ENCODE measurements around the gene TMEM130.

TMEM130 gene

DNA sequence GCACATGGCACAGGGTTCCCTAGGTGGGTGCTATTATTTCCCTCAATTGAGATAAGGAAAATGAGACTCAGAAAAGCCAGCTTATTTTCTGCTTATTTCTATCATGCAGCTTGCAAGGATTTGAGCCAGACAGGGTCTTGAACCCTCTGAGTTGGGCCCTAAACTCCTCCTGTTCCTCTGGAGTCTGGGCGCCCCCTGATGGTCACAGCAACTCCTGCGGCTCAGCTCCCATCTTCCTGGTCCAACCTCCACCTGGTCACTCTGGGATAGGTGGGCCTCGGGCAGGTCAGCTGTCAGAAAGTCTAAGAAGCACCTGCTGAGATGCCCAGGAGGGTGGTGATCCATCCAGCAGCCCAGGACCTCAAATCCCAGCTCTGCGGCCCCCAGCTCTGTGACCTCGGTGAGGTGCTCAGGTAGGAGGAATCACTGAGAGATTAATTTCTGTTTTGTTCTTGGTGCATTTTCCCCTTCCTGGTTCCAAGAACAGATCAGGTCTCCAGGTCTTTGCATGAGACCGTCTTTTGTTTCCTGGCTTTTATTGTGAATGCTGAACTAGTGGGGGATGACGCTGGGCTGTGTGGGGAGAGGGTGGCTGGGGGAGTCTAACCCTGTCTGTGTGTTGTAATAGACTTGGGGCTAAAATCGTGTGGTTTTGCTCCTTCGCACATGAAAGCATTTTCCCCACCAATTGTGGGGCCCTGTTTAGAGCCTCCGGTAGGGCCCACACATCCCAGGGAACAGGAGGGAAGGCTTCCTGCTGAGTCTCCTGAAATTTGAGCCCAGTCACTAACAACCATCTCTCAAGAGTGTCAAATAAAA, 32.8 kb downstream of the TMEM130 start:
- ATAC-seq (ENCODE audit: insufficient read depth, low read depth) (no peak), DNase-seq (peak; percentile 27)
- H4K20me1 ChIP-seq (ENCODE audit: insufficient read depth, low read length), result no peaks in the 10 kb centered on the region
- H3K79me2 ChIP-seq (ENCODE audit: insufficient read depth, low read length), result no peaks in the 10 kb centered on the region
- no peak overlapping the region for H3K4me2 ChIP-seq (ENCODE audit: insufficient read depth, low read length)
- H3K36me3 ChIP-seq (ENCODE audit: insufficient read depth, low read length), result no peaks in the 10 kb centered on the region
- H2AFZ ChIP-seq (ENCODE audit: low read depth, low read length), result no peak overlapping the region
- no peak overlapping the region for H3K27ac ChIP-seq (ENCODE audit: low read length)
- no peak overlapping the region for H3K4me3 ChIP-seq (ENCODE audit: low read depth in 1 of 2, low read length in 2 of 2)
- no peak overlapping the region for H3K9ac ChIP-seq (ENCODE audit: low read depth, low read length)
- H3K9me3 ChIP-seq (ENCODE audit: insufficient read depth, low read length, severe bottlenecking), result no peaks in the 10 kb centered on the region
- TF ChIP-seq, protein P1, sequence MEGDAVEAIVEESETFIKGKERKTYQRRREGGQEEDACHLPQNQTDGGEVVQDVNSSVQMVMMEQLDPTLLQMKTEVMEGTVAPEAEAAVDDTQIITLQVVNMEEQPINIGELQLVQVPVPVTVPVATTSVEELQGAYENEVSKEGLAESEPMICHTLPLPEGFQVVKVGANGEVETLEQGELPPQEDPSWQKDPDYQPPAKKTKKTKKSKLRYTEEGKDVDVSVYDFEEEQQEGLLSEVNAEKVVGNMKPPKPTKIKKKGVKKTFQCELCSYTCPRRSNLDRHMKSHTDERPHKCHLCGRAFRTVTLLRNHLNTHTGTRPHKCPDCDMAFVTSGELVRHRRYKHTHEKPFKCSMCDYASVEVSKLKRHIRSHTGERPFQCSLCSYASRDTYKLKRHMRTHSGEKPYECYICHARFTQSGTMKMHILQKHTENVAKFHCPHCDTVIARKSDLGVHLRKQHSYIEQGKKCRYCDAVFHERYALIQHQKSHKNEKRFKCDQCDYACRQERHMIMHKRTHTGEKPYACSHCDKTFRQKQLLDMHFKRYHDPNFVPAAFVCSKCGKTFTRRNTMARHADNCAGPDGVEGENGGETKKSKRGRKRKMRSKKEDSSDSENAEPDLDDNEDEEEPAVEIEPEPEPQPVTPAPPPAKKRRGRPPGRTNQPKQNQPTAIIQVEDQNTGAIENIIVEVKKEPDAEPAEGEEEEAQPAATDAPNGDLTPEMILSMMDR (IDR thresholded peaks at IDR 0.05; ENCODE audit: borderline replicate concordance, extremely low read depth, low read length, poor library complexity, severe bottlenecking), result peak; percentile 72
- no peak for TF ChIP-seq EZH2 (IDR thresholded peaks at IDR 0.05; ENCODE audit: borderline replicate concordance, low read depth, low read length, severe bottlenecking)
- H3K27me3 ChIP-seq (ENCODE audit: insufficient read depth, low read length, poor library complexity), result no peaks in the 10 kb centered on the region
- H3K4me1 ChIP-seq (ENCODE audit: insufficient read depth, low read length), result no peaks in the 10 kb centered on the region

DNA sequence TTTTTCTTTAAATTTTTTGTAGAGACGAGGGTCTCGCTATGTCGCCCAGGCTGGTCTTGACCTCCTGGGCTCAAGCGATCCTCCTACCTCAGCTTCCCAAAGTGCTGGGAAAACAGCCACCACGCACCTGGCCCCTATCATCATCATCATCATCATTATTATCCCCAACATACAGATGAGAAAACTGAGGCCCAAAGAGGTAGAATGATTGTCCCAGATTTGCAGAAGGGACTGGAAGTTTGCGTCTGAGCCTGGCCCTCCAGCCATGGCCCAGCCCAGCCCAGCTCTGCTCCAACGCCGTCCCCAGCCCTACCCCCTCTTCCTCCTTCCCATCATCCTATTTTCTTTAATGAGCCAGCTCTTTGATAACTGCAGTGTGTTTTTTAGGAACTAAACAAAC, 34.9 kb downstream of the TMEM130 start:
- Histone ChIP-seq H3K79me2 (ENCODE audit: insufficient read depth, low read length) (no peaks in the 10 kb centered on the region), H3K36me3 (ENCODE audit: insufficient read depth, low read length) (no peaks in the 10 kb centered on the region), H3K9me3 (ENCODE audit: insufficient read depth, low read length, severe bottlenecking) (no peaks in the 10 kb centered on the region), H3K4me1 (ENCODE audit: insufficient read depth, low read length) (no peaks in the 10 kb centered on the region), H3K27me3 (ENCODE audit: insufficient read depth, low read length, poor library complexity) (no peaks in the 10 kb centered on the region), H2AFZ (ENCODE audit: low read depth, low read length) (no peak overlapping the region), H4K20me1 (ENCODE audit: insufficient read depth, low read length) (no peaks in the 10 kb centered on the region), H3K4me2 (ENCODE audit: insufficient read depth, low read length) (no peak overlapping the region), H3K9ac (ENCODE audit: low read depth, low read length) (no peak overlapping the region), H3K4me3 (ENCODE audit: low read depth in 1 of 2, low read length in 2 of 2) (no peak overlapping the region), H3K27ac (ENCODE audit: low read length) (no peak overlapping the region)
- no peak for TF ChIP-seq EZH2 (IDR thresholded peaks at IDR 0.05; ENCODE audit: borderline replicate concordance, low read depth, low read length, severe bottlenecking)
- TF ChIP-seq, protein P1 (IDR thresholded peaks at IDR 0.05; ENCODE audit: borderline replicate concordance, extremely low read depth, low read length, poor library complexity, severe bottlenecking), result no peak
- ATAC-seq (ENCODE audit: insufficient read depth, low read depth), result no peak
- no peak for DNase-seq

DNA sequence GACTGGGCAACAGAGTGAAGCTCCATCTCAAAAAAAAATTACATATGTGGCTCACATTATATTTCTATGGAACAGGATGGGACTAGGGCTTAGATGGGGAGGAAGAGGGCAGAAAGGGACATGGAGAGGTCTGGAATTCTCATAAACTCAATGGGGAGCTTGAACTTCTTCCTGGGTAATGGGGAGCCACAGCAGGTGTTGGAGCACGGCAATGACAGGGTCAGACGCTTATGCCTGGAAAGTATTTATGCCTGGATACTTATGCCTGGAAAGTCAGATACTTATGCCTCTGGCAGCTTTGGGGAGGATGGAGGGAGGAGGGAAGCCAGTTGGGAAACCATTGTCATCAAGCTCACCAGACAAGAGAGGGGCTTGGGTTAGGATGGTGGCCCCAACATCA, 36.8 kb downstream of the TMEM130 start:
- TF ChIP-seq EZH2 (IDR thresholded peaks at IDR 0.05; ENCODE audit: borderline replicate concordance, low read depth, low read length, severe bottlenecking), result no peak
- TF ChIP-seq, protein P1 (IDR thresholded peaks at IDR 0.05; ENCODE audit: borderline replicate concordance, extremely low read depth, low read length, poor library complexity, severe bottlenecking), result no peak
- Histone ChIP-seq H3K4me3 (ENCODE audit: low read depth in 1 of 2, low read length in 2 of 2) (no peak overlapping the region), H3K36me3 (ENCODE audit: insufficient read depth, low read length) (no peaks in the 10 kb centered on the region), H3K9ac (ENCODE audit: low read depth, low read length) (no peak overlapping the region), H3K4me1 (ENCODE audit: insufficient read depth, low read length) (no peaks in the 10 kb centered on the region), H3K9me3 (ENCODE audit: insufficient read depth, low read length, severe bottlenecking) (no peaks in the 10 kb centered on the region), H4K20me1 (ENCODE audit: insufficient read depth, low read length) (no peaks in the 10 kb centered on the region), H3K27me3 (ENCODE audit: insufficient read depth, low read length, poor library complexity) (no peaks in the 10 kb centered on the region), H2AFZ (ENCODE audit: low read depth, low read length) (no peak overlapping the region), H3K27ac (ENCODE audit: low read length) (no peak overlapping the region), H3K79me2 (ENCODE audit: insufficient read depth, low read length) (no peaks in the 10 kb centered on the region), H3K4me2 (ENCODE audit: insufficient read depth, low read length) (no peak overlapping the region)
- DNase-seq (no peak), ATAC-seq (ENCODE audit: insufficient read depth, low read depth) (no peak)

Measured in DND-41 (cell line).